HG03439 (cell line): ENCODE data around the gene PRKAA2.

Experiments used
- ATAC-seq: cut with Tn5 transposase; IDR thresholded peaks from one replicate; pipeline ENCODE4 v1.9.1; 2021; ENCODE audit warnings: mild to moderate bottlenecking, moderate library complexity; ENCODE audit not compliant: unreplicated experiment

Gene PRKAA2

GRCh38 chr1:56654126-56654923, 9.2 kb downstream of the PRKAA2 start:
- ATAC-seq: no peak

GRCh38 chr1:56655991-56656613, 11.0 kb downstream of the PRKAA2 start:
- ATAC-seq: no peak

- ATAC-seq: no peak
Observed at GRCh38 chr1:56658254-56658653, 13.1 kb downstream of the PRKAA2 start.

- ATAC-seq: no peak
Observed at GRCh38 chr1:56660293-56660692, 15.2 kb downstream of the PRKAA2 start.

GRCh38 chr1:56663846-56664245, 18.7 kb downstream of the PRKAA2 start:
- ATAC-seq: no peak

GRCh38 chr1:56665384-56665783, 20.3 kb downstream of the PRKAA2 start:
- no peak for ATAC-seq

GRCh38 chr1:56666112-56666608, 21.0 kb downstream of the PRKAA2 start:
- ATAC-seq: no peak

GRCh38 chr1:56670350-56670749, 25.2 kb downstream of the PRKAA2 start:
- no peak for ATAC-seq

GRCh38 chr1:56671085-56671484, 26.0 kb downstream of the PRKAA2 start:
- ATAC-seq: no peak

- ATAC-seq: no peak
Observed at GRCh38 chr1:56671542-56671941, 26.4 kb downstream of the PRKAA2 start.

- ATAC-seq: no peak
Observed at GRCh38 chr1:56672579-56672978, 27.5 kb downstream of the PRKAA2 start.

- ATAC-seq: no peak
Observed at GRCh38 chr1:56675763-56676162, 30.6 kb downstream of the PRKAA2 start.

- ATAC-seq: no peak
Observed at GRCh38 chr1:56676571-56677035, 31.5 kb downstream of the PRKAA2 start.

GRCh38 chr1:56683569-56683968, 38.5 kb downstream of the PRKAA2 start:
- ATAC-seq: no peak

- ATAC-seq: no peak
Observed at GRCh38 chr1:56686169-56686568, 41.1 kb downstream of the PRKAA2 start.

- peak; percentile 71 for ATAC-seq
Observed at GRCh38 chr1:56688522-56689026, 43.5 kb downstream of the PRKAA2 start.

GRCh38 chr1:56696663-56697062, 51.5 kb downstream of the PRKAA2 start:
- no peak for ATAC-seq

GRCh38 chr1:56703747-56704146, 58.6 kb downstream of the PRKAA2 start:
- ATAC-seq: no peak

- ATAC-seq: no peak
Observed at GRCh38 chr1:56707379-56707778, 62.3 kb downstream of the PRKAA2 start.

- no peak for ATAC-seq
Observed at GRCh38 chr1:56709269-56709880, 64.3 kb downstream of the PRKAA2 start.

- no peak for ATAC-seq
Observed at GRCh38 chr1:56709995-56710394, 64.9 kb downstream of the PRKAA2 start.

GRCh38 chr1:56710646-56711045, 65.5 kb downstream of the PRKAA2 start:
- no peak for ATAC-seq
